SK-N-SH (cell line): ENCODE data around the gene LEF1. TPM values are rescaled to one million over a fixed set of nuclear protein-coding genes. Genes with fewer than 3 reads are reported as not detected.

Experiments
- CTCF ChIA-PET: fragments of 300-600, 350-600 bp; formaldehyde crosslinking; extraction: SDS; loops from one replicate; lab custom pipeline; 2021; lab: Yijun Ruan, JAX
- POLR2A ChIA-PET: fragments of 350-600 bp; sonication (Branson Sonifier 250); formaldehyde crosslinking; extraction: SDS; loops from one replicate; lab custom pipeline; 2020; ENCODE audit warnings: antibody characterized with exemption, inconsistent platforms; lab: Yijun Ruan, JAX
- DNase-seq: peaks from one replicate; pipeline ENCODE4 v3.0.0; 2012
- H2AFZ ChIP-seq: fragments of 200-600 bp; sonication (generic); 2 replicates; pipeline ENCODE4 v1.8.1; 2016; ENCODE audit warnings: antibody characterized with exemption, mild to moderate bottlenecking, low read depth
- H3F3A ChIP-seq: fragments of 200-600 bp; sonication (generic); replicated peaks from 2 replicates; pipeline ENCODE3; 2016; ENCODE audit warnings: antibody characterized with exemption, mild to moderate bottlenecking; ENCODE audit not compliant: insufficient read depth
- H3K27ac ChIP-seq, 2 experiments: fragments of 200-500 bp in 1 of 2; fragments of 200-600 bp in 1 of 2; sonication (Bioruptor generic) in 1 of 2; sonication (generic), shearing (Covaris generic) in 1 of 2; 2 replicates each; pipeline versions ENCODE4 v1.5.1 to v1.6.1; 2014 to 2016; ENCODE audit warnings: low read depth in 2 of 2, inconsistent platforms in 1 of 2, low read length in 1 of 2, mild to moderate bottlenecking in 1 of 2, mixed read lengths in 1 of 2
- H3K27me3 ChIP-seq: fragments of 200-600 bp; sonication (generic), shearing (Covaris generic); 2 replicates; pipeline ENCODE4 v1.6.1; 2016; ENCODE audit warnings: mixed run types; ENCODE audit not compliant: insufficient read depth
- H3K36me3 ChIP-seq, 2 experiments: fragments of 200-500 bp in 1 of 2; fragments of 200-600 bp in 1 of 2; sonication (Bioruptor generic) in 1 of 2; sonication (generic) in 1 of 2; replicated peaks in 1 of 2; 2 replicates each; pipeline versions ENCODE3 to v1.5.1; 2014 to 2016; ENCODE audit warnings: low read length in 1 of 2, mild to moderate bottlenecking in 1 of 2; ENCODE audit not compliant: insufficient read depth in 2 of 2, control insufficient read depth in 1 of 2
- H3K4me1 ChIP-seq, 2 experiments: fragments of 200-500 bp in 1 of 2; fragments of 200-600 bp in 1 of 2; sonication (Bioruptor generic) in 1 of 2; sonication (generic), shearing (Covaris generic) in 1 of 2; 2 replicates each; pipeline versions ENCODE4 v1.5.1 to v1.6.1; 2014 to 2016; ENCODE audit warnings: low read depth in 1 of 2, low read length in 1 of 2, mixed run types in 1 of 2; ENCODE audit not compliant: insufficient read depth in 2 of 2, control insufficient read depth in 1 of 2
- H3K4me2 ChIP-seq: fragments of 200-600 bp; sonication (generic), shearing (Covaris generic); 2 replicates; pipeline ENCODE4 v1.6.1; 2017; ENCODE audit warnings: mixed run types
- H3K4me3 ChIP-seq, 2 experiments: fragments of 200-500 bp in 1 of 2; fragments of 200-600 bp in 1 of 2; sonication (Bioruptor generic) in 1 of 2; sonication (generic), shearing (Covaris generic) in 1 of 2; 2 replicates each; pipeline versions ENCODE4 v1.5.1 to v1.8.1; 2014 to 2016; ENCODE audit warnings: low read depth in 2 of 2, inconsistent platforms in 1 of 2, low read length in 1 of 2, mild to moderate bottlenecking in 1 of 2, mixed read lengths in 1 of 2, moderate library complexity in 1 of 2
- H3K79me2 ChIP-seq: fragments of 200-600 bp; sonication (generic); 2 replicates; pipeline ENCODE4 v1.8.1; 2017; ENCODE audit warnings: mild to moderate bottlenecking; ENCODE audit not compliant: insufficient read depth
- H3K9ac ChIP-seq: fragments of 200-600 bp; sonication (generic); 2 replicates; pipeline ENCODE4 v1.6.1; 2017; ENCODE audit warnings: mixed run types
- H3K9me2 ChIP-seq: fragments of 200-600 bp; sonication (generic); 2 replicates; pipeline ENCODE4 v1.6.1; 2017; ENCODE audit warnings: mixed run types
- H3K9me3 ChIP-seq: fragments of 200-600 bp; sonication (generic); 2 replicates; pipeline ENCODE4 v1.6.1; 2017; ENCODE audit warnings: mixed run types, mild to moderate bottlenecking, moderate library complexity
- H4K20me1 ChIP-seq: fragments of 200-600 bp; sonication (generic); 2 replicates; pipeline ENCODE4 v1.6.1; 2017; ENCODE audit warnings: mild to moderate bottlenecking, mixed run types; ENCODE audit not compliant: insufficient read depth
- CHD2 ChIP-seq: fragments of 150-350 bp; IDR thresholded peaks from 2 replicates; pipeline ENCODE4 v1.6.1; 2018; ENCODE audit warnings: low read length; ENCODE audit not compliant: partially characterized antibody
- EZH2phosphoT487 ChIP-seq: fragments of 200-600 bp; sonication (generic); IDR thresholded peaks from 2 replicates; pipeline ENCODE4 v1.6.1; 2017; ENCODE audit warnings: low read depth, mixed run types, mild to moderate bottlenecking, antibody characterized with exemption, moderate library complexity, borderline replicate concordance
- FOXJ3 ChIP-seq: sonication (generic); formaldehyde crosslinking; IDR thresholded peaks from 2 replicates; pipeline ENCODE4 v1.5.1; 2020; ENCODE audit warnings: mild to moderate bottlenecking, missing genetic modification reagents
- JUND ChIP-seq: IDR thresholded peaks from 2 replicates; pipeline ENCODE4 v1.4.0; 2012
- NFIC ChIP-seq: IDR thresholded peaks from 2 replicates; pipeline ENCODE4 v1.4.0; 2012; ENCODE audit warnings: borderline replicate concordance
- NRF1 ChIP-seq: IDR thresholded peaks from 2 replicates; pipeline ENCODE4 v1.6.1; 2012; ENCODE audit warnings: low read depth, mild to moderate bottlenecking, low read length
- RAD21 ChIP-seq: IDR thresholded peaks from 2 replicates; pipeline ENCODE4 v1.6.1; 2012; ENCODE audit warnings: mild to moderate bottlenecking, low read length
- RXRA ChIP-seq: IDR thresholded peaks from 2 replicates; pipeline ENCODE4 v1.4.0; 2012; ENCODE audit warnings: low read depth, mild to moderate bottlenecking, borderline replicate concordance
- SIN3A ChIP-seq: IDR thresholded peaks from 2 replicates; pipeline ENCODE4 v1.6.1; 2012; ENCODE audit warnings: low read depth, mild to moderate bottlenecking, low read length, moderate library complexity, borderline replicate concordance
- TAF1 ChIP-seq: IDR thresholded peaks from 2 replicates; pipeline ENCODE4 v1.6.1; 2012; ENCODE audit warnings: low read depth, mild to moderate bottlenecking, low read length, moderate library complexity, borderline replicate concordance
- TCF12 ChIP-seq: IDR thresholded peaks from 2 replicates; pipeline ENCODE4 v1.4.0; 2012
- USF1 ChIP-seq: IDR thresholded peaks from 2 replicates; pipeline ENCODE4 v1.4.0; 2012; ENCODE audit warnings: low read depth, borderline replicate concordance
- WGBS: methylation state at CpG from one replicate; pipeline ENCODE4 v1.1.6; 2017; ENCODE audit warnings: low lambda C conversion rate; 5-methylcytosine and 5-hydroxymethylcytosine counted together
- polyA plus RNA-seq, 3 experiments: library from polyadenylated mRNA; depleted of rRNA; stranded (reverse); fragments of >200 nt; gene quantifications; 2 replicates each; pipeline ENCODE4 v1.2.3, GENCODE V29; 2012
- TF ChIP-seq, protein P1 (sequence below): fragments of 150-350 bp; IDR thresholded peaks from 2 replicates; pipeline ENCODE4 v1.6.1; 2016; ENCODE audit warnings: mild to moderate bottlenecking, low read depth, low read length
- TF ChIP-seq, protein P2 (sequence below): IDR thresholded peaks from 2 replicates; pipeline ENCODE4; 2012

The LEF1 gene
- polyA plus RNA-seq, 1 of the 3 experiments (the other 2 are of a cell fraction) = 0.36 TPM

- TF ChIP-seq, protein P1, sequence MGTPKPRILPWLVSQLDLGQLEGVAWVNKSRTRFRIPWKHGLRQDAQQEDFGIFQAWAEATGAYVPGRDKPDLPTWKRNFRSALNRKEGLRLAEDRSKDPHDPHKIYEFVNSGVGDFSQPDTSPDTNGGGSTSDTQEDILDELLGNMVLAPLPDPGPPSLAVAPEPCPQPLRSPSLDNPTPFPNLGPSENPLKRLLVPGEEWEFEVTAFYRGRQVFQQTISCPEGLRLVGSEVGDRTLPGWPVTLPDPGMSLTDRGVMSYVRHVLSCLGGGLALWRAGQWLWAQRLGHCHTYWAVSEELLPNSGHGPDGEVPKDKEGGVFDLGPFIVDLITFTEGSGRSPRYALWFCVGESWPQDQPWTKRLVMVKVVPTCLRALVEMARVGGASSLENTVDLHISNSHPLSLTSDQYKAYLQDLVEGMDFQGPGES = no peak
- TF ChIP-seq RXRA = no peak
- TF ChIP-seq SIN3A = no peak
- TF ChIP-seq FOXJ3 (CRISPR knock-in tag) = no peak
- no peak for TF ChIP-seq USF1
- TF ChIP-seq NFIC = no peak
- TF ChIP-seq JUND = no peak
- no peak for TF ChIP-seq TAF1
- TF ChIP-seq RAD21 = 0 out of 2 replicates have a peak, but pooled peaks have one; percentile 4
- no peak for TF ChIP-seq CHD2
- TF ChIP-seq, protein P2, sequence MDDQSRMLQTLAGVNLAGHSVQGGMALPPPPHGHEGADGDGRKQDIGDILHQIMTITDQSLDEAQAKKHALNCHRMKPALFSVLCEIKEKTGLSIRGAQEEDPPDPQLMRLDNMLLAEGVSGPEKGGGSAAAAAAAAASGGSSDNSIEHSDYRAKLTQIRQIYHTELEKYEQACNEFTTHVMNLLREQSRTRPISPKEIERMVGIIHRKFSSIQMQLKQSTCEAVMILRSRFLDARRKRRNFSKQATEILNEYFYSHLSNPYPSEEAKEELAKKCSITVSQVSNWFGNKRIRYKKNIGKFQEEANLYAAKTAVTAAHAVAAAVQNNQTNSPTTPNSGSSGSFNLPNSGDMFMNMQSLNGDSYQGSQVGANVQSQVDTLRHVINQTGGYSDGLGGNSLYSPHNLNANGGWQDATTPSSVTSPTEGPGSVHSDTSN = no peak
- peak; percentile 71 for TF ChIP-seq NRF1
Observed at GRCh38 chr4:108172753-108173598, 4.2 kb upstream of the LEF1 start (continued).

- Histone ChIP-seq H3F3A (no peaks in the 10 kb centered on the region), H3K9ac (no peak overlapping the region), H3K9me2 (no peaks in the 10 kb centered on the region), H3K4me1 (peaks cover 0 to 17% of the 10 kb centered on the region in 2 experiments; a peak in 2 of 4 replicates), H3K4me2 (peak overlapping the region; percentile 79; the same call in 1 of the 2 replicates), H3K36me3 (no peaks in the 10 kb centered on the region), H4K20me1 (no peaks in the 10 kb centered on the region), H3K27me3 (peaks cover 82% of the 10 kb centered on the region), H3K4me3 (peak overlapping the region in 1 of 2 experiments; percentile 45; a peak in 2 of 4 replicates), H3K9me3 (no peaks in the 10 kb centered on the region), H3K27ac (no peak overlapping the region), H3K79me2 (no peaks in the 10 kb centered on the region), H2AFZ (no peak overlapping the region)
- POLR2A ChIA-PET = no interaction called here
- TF ChIP-seq RAD21 (peak; percentile 19; the same call in 1 of the 2 replicates), TCF12 (no peak), EZH2phosphoT487 (0 out of 2 replicates have a peak, but pooled peaks have one; percentile 38)
- DNase-seq = peak; percentile 87
- WGBS = 5% methylated on average over 8 of the region's 43 CpGs
- CTCF ChIA-PET = interaction anchor here (1.0 to 2.3 kb wide), 6 partner anchors 8 to 153 kb away, joined by 3 to 8 read pairs (median 6); no protein-coding TSS in a partner anchor
Observed at GRCh38 chr4:108172231-108172752, 3.6 kb upstream of the LEF1 start.
